Mesenchymal stem cell (in vitro differentiated cells and primary cell): ENCODE results near the gene ZP3.
"Not testable (repeated sequence)": the region's sequence is repeated elsewhere in the genome, so short reads cannot be mapped to it uniquely, and the experiment has no call there.

Experiments
- DNase-seq: peaks from one replicate; pipeline ENCODE4 v3.0.0-alpha.2; 2013
- H2AFZ ChIP-seq: one replicate; pipeline ENCODE4 v1.6.1; 2013; ENCODE audit warnings: low read depth, mild to moderate bottlenecking, control low read depth, inconsistent platforms, low read length, moderate library complexity
- H2AK5ac ChIP-seq: 2 replicates; pipeline ENCODE4 v1.6.1; 2013; ENCODE audit warnings: low read length, moderate library complexity, mild to moderate bottlenecking, inconsistent platforms; ENCODE audit not compliant: severe bottlenecking
- H2BK120ac ChIP-seq: one replicate; pipeline ENCODE4 v1.6.1; 2013; ENCODE audit warnings: low read depth, mild to moderate bottlenecking, inconsistent platforms, low read length, moderate library complexity
- H2BK12ac ChIP-seq, 2 experiments: one replicate each; pipeline ENCODE4 v1.6.1; 2013; ENCODE audit warnings: inconsistent platforms in 2 of 2, low read length in 2 of 2, mild to moderate bottlenecking in 2 of 2, moderate library complexity in 2 of 2, control low read depth in 1 of 2
- H2BK15ac ChIP-seq: one replicate; pipeline ENCODE4 v1.6.1; 2013; ENCODE audit warnings: mild to moderate bottlenecking, low read depth, inconsistent platforms; ENCODE audit not compliant: poor library complexity, severe bottlenecking
- H2BK5ac ChIP-seq: 2 replicates; pipeline ENCODE4 v1.6.1; 2013; ENCODE audit warnings: low read depth, mild to moderate bottlenecking, low read length, control low read depth, inconsistent platforms; ENCODE audit not compliant: poor library complexity, severe bottlenecking
- H3K14ac ChIP-seq, 2 experiments: one replicate each; pipeline ENCODE4 v1.6.1; 2013; ENCODE audit warnings: inconsistent platforms in 2 of 2, low read length in 2 of 2, control low read depth in 1 of 2, mild to moderate bottlenecking in 1 of 2, moderate library complexity in 1 of 2
- H3K18ac ChIP-seq, 2 experiments: one replicate each; pipeline ENCODE4 v1.6.1; 2013; ENCODE audit warnings: inconsistent platforms in 2 of 2, low read length in 2 of 2, control low read depth in 1 of 2, low read depth in 1 of 2, mild to moderate bottlenecking in 1 of 2
- H3K23ac ChIP-seq, 2 experiments: one replicate each; pipeline ENCODE4 v1.6.1; 2013; ENCODE audit warnings: inconsistent platforms in 2 of 2, low read length in 2 of 2, mild to moderate bottlenecking in 2 of 2, moderate library complexity in 2 of 2, control low read depth in 1 of 2
- H3K27ac ChIP-seq: 2 replicates; pipeline ENCODE4 v1.5.1; 2013; ENCODE audit warnings: mild to moderate bottlenecking, moderate library complexity, low read length, control low read depth, inconsistent platforms; ENCODE audit not compliant: poor library complexity, severe bottlenecking
- H3K27me3 ChIP-seq, 2 experiments: 2 replicates each; pipeline versions ENCODE4 v1.6.1 to v1.7.0; 2013; ENCODE audit warnings: low read length in 2 of 2, mild to moderate bottlenecking in 2 of 2, moderate library complexity in 2 of 2, control low read depth in 1 of 2, inconsistent platforms in 1 of 2; ENCODE audit not compliant: control insufficient read depth in 1 of 2, insufficient read depth in 1 of 2
- H3K36me3 ChIP-seq, 2 experiments: 2 replicates each; pipeline versions ENCODE4 v1.6.1 to v1.7.0; 2013; ENCODE audit warnings: low read length in 2 of 2, control low read depth in 1 of 2, inconsistent platforms in 1 of 2, low read depth in 1 of 2, mild to moderate bottlenecking in 1 of 2; ENCODE audit not compliant: insufficient read depth in 2 of 2, control insufficient read depth in 1 of 2
- H3K4ac ChIP-seq, 2 experiments: one replicate each; pipeline ENCODE4 v1.6.1; 2013; ENCODE audit warnings: inconsistent platforms in 2 of 2, low read length in 2 of 2, mild to moderate bottlenecking in 2 of 2, moderate library complexity in 2 of 2, control low read depth in 1 of 2, low read depth in 1 of 2
- H3K4me1 ChIP-seq: 2 replicates; pipeline ENCODE4 v1.6.1; 2013; ENCODE audit warnings: low read depth, low read length, control low read depth; ENCODE audit not compliant: control insufficient read depth, insufficient read depth
- H3K4me2 ChIP-seq: 2 replicates; pipeline ENCODE4 v1.6.1; 2013; ENCODE audit warnings: low read length, mild to moderate bottlenecking, inconsistent platforms; ENCODE audit not compliant: poor library complexity, severe bottlenecking
- H3K4me3 ChIP-seq, 2 experiments: 2 replicates each; pipeline versions ENCODE4 v1.5.1 to v1.7.0; 2013; ENCODE audit warnings: low read length in 2 of 2, mild to moderate bottlenecking in 2 of 2, control low read depth in 1 of 2, low read depth in 1 of 2; ENCODE audit not compliant: insufficient read depth in 1 of 2
- H3K79me1 ChIP-seq: replicated peaks from 2 replicates; pipeline ENCODE4 v1.6.1; 2013; ENCODE audit warnings: mild to moderate bottlenecking, control low read depth, low read length, inconsistent platforms; ENCODE audit not compliant: poor library complexity, severe bottlenecking
- H3K9ac ChIP-seq: 2 replicates; pipeline ENCODE4 v1.7.0; 2013; ENCODE audit warnings: mild to moderate bottlenecking, low read length, moderate library complexity
- H3K9me3 ChIP-seq: 2 replicates; pipeline ENCODE4 v1.7.0; 2013; ENCODE audit warnings: mild to moderate bottlenecking, low read length; ENCODE audit not compliant: control insufficient read depth
- H4K8ac ChIP-seq: one replicate; pipeline ENCODE4 v1.6.1; 2013; ENCODE audit warnings: inconsistent platforms, mild to moderate bottlenecking, low read length, moderate library complexity
- H4K91ac ChIP-seq: one replicate; pipeline ENCODE4 v1.6.1; 2013; ENCODE audit warnings: mild to moderate bottlenecking, low read length, inconsistent platforms
- WGBS: methylation state at CpG from one replicate; pipeline ENCODE4 v1.1.7; 2013; ENCODE audit warnings: mixed read lengths; 5-methylcytosine and 5-hydroxymethylcytosine counted together

ZP3 gene

GRCh38 chr7:76425156-76425555 lies 406 bp downstream of the ZP3 start:
- H2BK5ac ChIP-seq: no peak overlapping the region
- H2BK120ac ChIP-seq: no peak overlapping the region
- H3K23ac ChIP-seq: no peak overlapping the region
- WGBS: over 99% methylated on average over 8 of the region's 9 CpGs
- H3K27me3 ChIP-seq: no peaks in the 10 kb centered on the region
- no peak overlapping the region for H3K27ac ChIP-seq
- no peak overlapping the region for H4K8ac ChIP-seq
- peak overlapping the region in 1 of 2 experiments; percentile 23 for H3K14ac ChIP-seq
- H3K79me1 ChIP-seq: no peaks in the 10 kb centered on the region
- no peak for DNase-seq
- H3K36me3 ChIP-seq: no peaks in the 10 kb centered on the region
- H3K9ac ChIP-seq: no peak overlapping the region
- no peak overlapping the region for H3K4me2 ChIP-seq
- no peak overlapping the region for H3K4me3 ChIP-seq
- H2AFZ ChIP-seq: no peak overlapping the region
- H3K4ac ChIP-seq: no peak overlapping the region
- H2BK12ac ChIP-seq: no peak overlapping the region
- H3K4me1 ChIP-seq: peaks cover 15% of the 10 kb centered on the region
- no peaks in the 10 kb centered on the region for H3K9me3 ChIP-seq
- no peak overlapping the region for H3K18ac ChIP-seq
- no peak overlapping the region for H2BK15ac ChIP-seq
- peak overlapping the region; percentile 77 for H2AK5ac ChIP-seq
- H4K91ac ChIP-seq: no peak overlapping the region

- H4K91ac ChIP-seq, H2BK5ac ChIP-seq, H3K23ac ChIP-seq, H2AFZ ChIP-seq, H3K79me1 ChIP-seq, H3K4me3 ChIP-seq, H3K27me3 ChIP-seq, H3K27ac ChIP-seq, H3K9me3 ChIP-seq, H2BK120ac ChIP-seq, H3K36me3 ChIP-seq, H3K18ac ChIP-seq, DNase-seq, H3K9ac ChIP-seq, H2BK12ac ChIP-seq, H3K14ac ChIP-seq, H4K8ac ChIP-seq, H3K4me2 ChIP-seq, H3K4ac ChIP-seq, H2BK15ac ChIP-seq: not testable (repeated sequence)
- WGBS: 97% methylated on average over 3 of the region's 4 CpGs
- peak overlapping the region; percentile 77 for H2AK5ac ChIP-seq
- H3K4me1 ChIP-seq: peaks cover 15% of the 10 kb centered on the region
Observed at GRCh38 chr7:76425558-76425957, 808 bp downstream of the ZP3 start.

GRCh38 chr7:76426246-76426645 lies 1.5 kb downstream of the ZP3 start:
- no peak for DNase-seq
- H4K8ac ChIP-seq: peak overlapping the region; percentile 67
- H2BK5ac ChIP-seq: no peak overlapping the region
- H4K91ac ChIP-seq: no peak overlapping the region
- H3K9me3 ChIP-seq: no peaks in the 10 kb centered on the region
- no peak overlapping the region for H3K4ac ChIP-seq
- H2BK120ac ChIP-seq: no peak overlapping the region
- H2AFZ ChIP-seq: no peak overlapping the region
- H3K36me3 ChIP-seq: no peaks in the 10 kb centered on the region
- H2BK12ac ChIP-seq: no peak overlapping the region
- H3K4me3 ChIP-seq: no peak overlapping the region
- no peak overlapping the region for H3K4me2 ChIP-seq
- peak overlapping the region; percentile 77 for H2AK5ac ChIP-seq
- no peaks in the 10 kb centered on the region for H3K79me1 ChIP-seq
- H3K27me3 ChIP-seq: no peaks in the 10 kb centered on the region
- H3K9ac ChIP-seq: no peak overlapping the region
- no peak overlapping the region for H3K23ac ChIP-seq
- 93% methylated on average over 4 of the region's 4 CpGs for WGBS
- no peak overlapping the region for H3K27ac ChIP-seq
- no peak overlapping the region for H2BK15ac ChIP-seq
- no peak overlapping the region for H3K18ac ChIP-seq
- no peak overlapping the region for H3K14ac ChIP-seq
- H3K4me1 ChIP-seq: peaks cover 15% of the 10 kb centered on the region

GRCh38 chr7:76427635-76428034 lies 2.9 kb downstream of the ZP3 start:
- no peak overlapping the region for H2BK15ac ChIP-seq
- no peak overlapping the region for H3K4me2 ChIP-seq
- H3K4me3 ChIP-seq: no peak overlapping the region
- no peak overlapping the region for H2BK120ac ChIP-seq
- no peak overlapping the region for H3K23ac ChIP-seq
- no peak overlapping the region for H2AFZ ChIP-seq
- H3K4ac ChIP-seq: no peak overlapping the region
- DNase-seq: no peak
- H3K27me3 ChIP-seq: no peaks in the 10 kb centered on the region
- peaks cover 15% of the 10 kb centered on the region for H3K4me1 ChIP-seq
- H3K18ac ChIP-seq: no peak overlapping the region
- peak overlapping the region; percentile 61 for H2AK5ac ChIP-seq
- no peak overlapping the region for H2BK5ac ChIP-seq
- no peaks in the 10 kb centered on the region for H3K9me3 ChIP-seq
- H4K8ac ChIP-seq: peak overlapping the region; percentile 47
- no peaks in the 10 kb centered on the region for H3K79me1 ChIP-seq
- no peak overlapping the region for H3K14ac ChIP-seq
- no peaks in the 10 kb centered on the region for H3K36me3 ChIP-seq
- H3K27ac ChIP-seq: no peak overlapping the region
- H2BK12ac ChIP-seq: no peak overlapping the region
- H4K91ac ChIP-seq: no peak overlapping the region
- WGBS: 94% methylated on average over 4 of the region's 5 CpGs
- no peak overlapping the region for H3K9ac ChIP-seq
